Ureter (tissue), 1 donor: ENCODE measurements around the gene CDH18. TPM values are rescaled to one million over a fixed set of nuclear protein-coding genes. Genes with fewer than 3 reads are reported as not detected.
"Not testable (repeated sequence)": the region's sequence is repeated elsewhere in the genome, so short reads cannot be mapped to it uniquely, and the experiment has no call there.

ENCODE experiments used
- DNase-seq: peaks from one replicate; pipeline ENCODE4 v3.0.0-alpha.2; 2020; ENCODE audit warnings: low spot score
- total RNA-seq: library from RNA; stranded (reverse); gene quantifications from one replicate; pipeline ENCODE4 v1.2.4, GENCODE V29; 2023
- donor health status: DM: yes; HTN: yes; CAD: no.

CDH18 gene
- total RNA-seq, 1 donor from 2014 or later, result not detected

- no peak for DNase-seq
These were observed 129.0 kb downstream of the CDH18 start for GRCh38 chr5:19859020-19859419.

GRCh38 chr5:19855931-19856330, 132.1 kb downstream of the CDH18 start:
- DNase-seq, result no peak

GRCh38 chr5:19855453-19855852, 132.5 kb downstream of the CDH18 start:
- DNase-seq, result no peak

- DNase-seq, result no peak
These were observed 133.0 kb downstream of the CDH18 start for GRCh38 chr5:19855031-19855430.

GRCh38 chr5:19853616-19854240, 134.3 kb downstream of the CDH18 start:
- no peak for DNase-seq

GRCh38 chr5:19837536-19838174, 150.3 kb downstream of the CDH18 start:
- no peak for DNase-seq

GRCh38 chr5:19835442-19835841, 152.6 kb downstream of the CDH18 start:
- DNase-seq, result no peak

GRCh38 chr5:19812720-19813119, 175.3 kb downstream of the CDH18 start:
- DNase-seq, result not testable (repeated sequence)

- DNase-seq, result no peak
These were observed 181.2 kb downstream of the CDH18 start for GRCh38 chr5:19806756-19807155.

GRCh38 chr5:19802686-19803085, 185.3 kb downstream of the CDH18 start:
- DNase-seq, result no peak

- DNase-seq, result no peak
These were observed 192.8 kb downstream of the CDH18 start for GRCh38 chr5:19795218-19795617.

- DNase-seq, result no peak
These were observed 197.1 kb downstream of the CDH18 start for GRCh38 chr5:19790829-19791466.

GRCh38 chr5:19782566-19782965, 205.4 kb downstream of the CDH18 start:
- no peak for DNase-seq

GRCh38 chr5:19777363-19777762, 210.6 kb downstream of the CDH18 start:
- no peak for DNase-seq

GRCh38 chr5:19776886-19777285, 211.1 kb downstream of the CDH18 start:
- not testable (repeated sequence) for DNase-seq

GRCh38 chr5:19771174-19771835, 216.7 kb downstream of the CDH18 start:
- DNase-seq, result no peak

GRCh38 chr5:19770396-19770795, 217.6 kb downstream of the CDH18 start:
- DNase-seq, result no peak

- no peak for DNase-seq
These were observed 220.0 kb downstream of the CDH18 start for GRCh38 chr5:19767987-19768386.

GRCh38 chr5:19753579-19753978, 234.4 kb downstream of the CDH18 start:
- DNase-seq, result no peak

GRCh38 chr5:19751326-19751725, 236.7 kb downstream of the CDH18 start:
- DNase-seq, result no peak

- DNase-seq, result no peak
These were observed 242.8 kb downstream of the CDH18 start for GRCh38 chr5:19745247-19745646.

- no peak for DNase-seq
These were observed 248.3 kb downstream of the CDH18 start for GRCh38 chr5:19739671-19740070.

- DNase-seq, result no peak
These were observed 253.2 kb downstream of the CDH18 start for GRCh38 chr5:19734776-19735175.
